Measurements from ENCODE around the gene KPNA2. TPM values are rescaled to one million over a fixed set of nuclear protein-coding genes. Genes with fewer than 3 reads are reported as not detected.
"Not testable (repeated sequence)": the region's sequence is repeated elsewhere in the genome, so short reads cannot be mapped to it uniquely, and the experiment has no call there.

The KPNA2 gene
- total and polyA plus RNA-seq, 10 donors, result 12.4 to 49.2 (median 32.3) TPM

- intact Hi-C loops (cut with DNase I; ENCODE audit: low total_unique reads); H3K27ac ChIP-seq; DNase-seq; H3K4me3 ChIP-seq; H3K27me3 ChIP-seq (replicated peaks in 1 of 7); H3K9me3 ChIP-seq: not testable (repeated sequence)
- Histone ChIP-seq H3K4me1 (peaks cover 0 to 38% (median 18%) of the 10 kb centered on the region in 6 donors), H3K36me3 (peaks cover 0 to 18% (median 4%) of the 10 kb centered on the region in 6 donors)
- 96 to 99% (median 98%) methylated on average over 38 to 57 of the region's 57 CpGs for WGBS, 5 donors
Measured at GRCh38 chr17:68051321-68052312, 16.1 kb downstream of the KPNA2 start.

DNA sequence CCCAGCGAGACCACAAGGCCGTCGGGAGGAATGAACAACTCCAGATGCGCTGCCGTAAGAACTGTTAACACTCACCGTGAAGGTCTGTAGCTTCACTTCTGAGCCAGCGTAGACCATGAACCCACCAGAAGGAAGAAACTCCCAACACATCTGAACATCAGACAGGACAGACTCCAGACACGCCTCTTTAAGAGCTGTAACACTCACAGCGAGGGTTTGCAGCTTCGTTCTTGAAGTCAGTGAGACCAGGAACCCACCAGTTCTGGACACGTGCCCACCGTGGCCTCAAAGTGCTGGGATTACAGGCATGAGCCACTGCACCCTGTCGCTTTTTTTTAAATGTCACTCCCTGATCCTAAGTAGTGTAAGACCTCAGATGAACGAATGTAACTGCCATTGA, 17.3 kb downstream of the KPNA2 start:
- no peak for DNase-seq
- Histone ChIP-seq H3K27ac (peak overlapping the region in 7 of 8 donors; percentile 15 to 77 (median 70)), H3K36me3 (peaks cover 0 to 6% (median 0%) of the 10 kb centered on the region in 6 donors), H3K4me1 (peaks cover 0 to 33% (median 13%) of the 10 kb centered on the region in 6 donors), H3K27me3 (replicated peaks in 1 of 7) (no peaks in the 10 kb centered on the region), H3K9me3 (no peaks in the 10 kb centered on the region), H3K4me3 (no peak overlapping the region)
- intact Hi-C loops (cut with DNase I; ENCODE audit: low total_unique reads), result no loop called here
- WGBS, 5 donors, result 85 to 94% (median 91%) methylated on average over 14 of the region's 14 CpGs
- no peak for TF ChIP-seq CTCF (IDR thresholded peaks at IDR 0.05 in 8 of 11, conservative IDR thresholded peaks at IDR 0.05 in 3 of 11)
- no peak for TF ChIP-seq POLR2A (IDR thresholded peaks at IDR 0.05)
- TF ChIP-seq POLR2AphosphoS5 (IDR thresholded peaks at IDR 0.05), result no peak

DNA sequence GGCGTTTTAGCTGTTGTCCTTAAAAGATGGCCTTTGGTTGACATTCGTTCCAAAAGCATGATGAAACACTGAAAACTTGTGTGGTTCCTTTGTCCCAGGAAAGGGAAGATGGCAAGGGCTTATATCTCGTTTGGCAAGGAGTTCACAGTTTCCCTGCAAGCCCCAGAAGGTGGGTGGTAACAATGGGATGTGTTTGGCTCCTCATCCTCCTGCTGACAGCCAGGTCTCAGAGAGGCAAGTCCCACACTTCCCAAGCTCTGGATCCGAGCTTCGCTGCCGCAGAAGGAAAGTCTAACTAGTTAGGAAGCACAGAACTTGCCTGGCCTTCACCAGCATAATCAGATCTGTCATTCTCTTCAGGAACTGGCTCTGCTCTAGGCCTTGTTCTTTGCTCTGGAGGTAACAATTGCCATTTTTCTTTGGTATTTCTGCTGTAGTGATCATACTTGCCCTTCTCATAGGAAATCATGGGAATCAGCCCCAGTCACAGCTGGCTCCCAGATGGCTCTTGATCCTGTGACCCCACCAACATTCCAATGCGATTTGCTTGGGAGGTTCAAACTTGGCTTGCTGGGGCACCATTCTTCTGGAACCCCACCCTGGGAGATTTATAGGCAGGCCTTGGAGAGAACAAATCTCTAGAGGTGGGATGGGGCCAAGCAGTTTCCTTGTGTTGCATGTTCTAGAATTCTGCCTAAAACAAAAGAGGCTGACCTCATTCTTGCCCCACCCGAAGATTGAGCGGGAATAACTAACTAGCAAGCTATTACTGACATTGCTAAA, 17.9 kb downstream of the KPNA2 start:
- 57 to 68% (median 59%) methylated on average over 9 of the region's 9 CpGs for WGBS, 5 donors

More for the DNA sequence above, 17.9 kb downstream of the KPNA2 start:
- Histone ChIP-seq H3K9me3 (no peaks in the 10 kb centered on the region), H3K4me1 (peaks cover 0 to 34% (median 13%) of the 10 kb centered on the region in 6 donors), H3K4me3 (no peak overlapping the region), H3K36me3 (no peaks in the 10 kb centered on the region), H3K27ac (peak overlapping the region; percentile 35 to 77 (median 70)), H3K27me3 (replicated peaks in 1 of 7) (no peaks in the 10 kb centered on the region)
- DNase-seq, result no peak
- intact Hi-C loops (cut with DNase I; ENCODE audit: low total_unique reads), result no loop called here
- TF ChIP-seq POLR2A (IDR thresholded peaks at IDR 0.05) (no peak), CTCF (IDR thresholded peaks at IDR 0.05 in 8 of 11, conservative IDR thresholded peaks at IDR 0.05 in 3 of 11) (no peak), POLR2AphosphoS5 (IDR thresholded peaks at IDR 0.05) (no peak)
